DMS53 (cell line): ENCODE measurements around the gene CRHR1.

ENCODE experiments used
- DNase-seq: peaks from one replicate; lab custom pipeline; 2025; lab: John Stamatoyannopoulos, UW

Gene CRHR1

DNA sequence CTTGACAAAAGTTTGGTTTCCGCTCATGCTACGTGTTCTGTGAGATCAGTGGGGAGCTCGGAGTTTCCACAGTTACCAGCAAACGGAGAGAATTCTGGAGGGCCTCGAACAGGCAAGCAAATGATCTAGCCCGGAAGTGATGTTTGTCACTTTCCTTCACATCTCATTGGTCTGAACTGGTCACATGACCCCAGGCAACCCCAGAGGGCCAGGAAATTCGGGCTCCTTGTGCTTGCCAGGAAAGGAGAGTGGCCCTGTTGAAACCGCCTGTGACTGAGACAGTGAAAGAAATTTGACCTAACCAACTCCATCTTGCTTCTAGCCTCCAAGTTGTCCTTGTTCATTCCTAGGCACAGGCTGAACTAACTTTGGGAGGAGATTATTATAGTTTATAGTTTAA, 83.6 kb downstream of the CRHR1 start:
- DNase-seq = no peak

- DNase-seq = no peak
Measured at GRCh38 chr17:45868276-45868675, 84.2 kb downstream of the CRHR1 start.

DNA sequence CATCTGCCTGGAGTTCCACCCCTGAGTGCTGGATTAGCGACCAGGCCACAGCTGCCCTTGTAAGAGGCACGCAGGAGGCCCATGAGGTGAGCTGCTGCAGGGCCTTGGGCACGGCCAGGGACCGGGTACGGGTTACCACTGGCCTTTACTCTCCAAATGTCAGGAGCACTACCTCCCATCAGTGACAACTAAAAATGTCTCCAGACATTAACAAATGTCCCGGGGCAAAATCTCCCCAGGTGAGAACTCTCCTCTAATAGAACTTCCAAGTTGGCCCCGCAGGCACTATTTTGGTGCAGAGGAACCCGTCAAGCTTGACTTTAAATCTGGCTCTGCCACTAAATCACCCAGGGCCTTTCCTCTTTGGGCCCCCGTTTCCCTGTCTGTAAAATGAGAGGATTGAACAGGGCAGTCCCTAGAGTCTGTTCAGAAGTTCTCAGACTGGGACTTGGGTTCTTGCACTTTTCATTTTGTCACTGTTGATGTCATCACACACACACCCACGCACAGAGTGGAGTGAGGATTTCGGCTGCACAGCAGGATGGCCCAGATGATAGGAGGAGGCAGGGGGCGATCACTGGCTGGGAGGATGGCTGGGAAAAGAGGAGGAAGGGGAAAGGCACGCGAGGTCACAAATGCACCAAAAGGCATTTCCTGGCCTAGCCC, 85.7 kb downstream of the CRHR1 start:
- no peak for DNase-seq

DNA sequence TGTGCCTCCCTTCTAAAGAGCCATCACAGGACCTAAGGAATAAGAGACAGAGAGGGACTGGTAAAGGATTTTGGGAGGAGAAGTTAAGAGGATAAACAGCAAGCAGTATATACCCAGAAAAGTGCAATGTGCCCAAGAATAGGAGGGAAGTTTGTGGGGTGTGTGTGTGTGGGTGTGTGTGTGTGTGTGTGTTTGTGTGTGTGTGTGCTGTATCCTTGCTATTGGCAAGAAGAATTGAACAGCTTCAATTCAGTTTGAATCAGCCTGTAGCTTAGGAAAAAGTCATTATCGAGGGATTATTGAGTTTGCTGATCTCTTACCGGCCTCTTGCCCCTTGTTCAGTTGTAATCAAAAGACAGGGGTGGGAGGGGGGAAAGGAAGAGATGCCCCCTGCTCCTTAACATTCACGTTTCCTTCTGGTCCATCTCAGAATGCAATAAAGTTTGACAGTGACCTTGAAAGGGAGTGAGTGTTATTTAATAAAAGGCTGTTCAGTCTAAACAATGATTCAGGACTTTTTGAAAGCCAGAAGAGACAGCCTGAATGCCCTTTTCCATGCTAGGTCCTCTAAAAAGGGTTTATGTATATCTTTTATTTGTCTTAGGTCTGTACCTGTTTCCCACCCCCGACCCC, 86.3 kb downstream of the CRHR1 start:
- DNase-seq = no peak

DNA sequence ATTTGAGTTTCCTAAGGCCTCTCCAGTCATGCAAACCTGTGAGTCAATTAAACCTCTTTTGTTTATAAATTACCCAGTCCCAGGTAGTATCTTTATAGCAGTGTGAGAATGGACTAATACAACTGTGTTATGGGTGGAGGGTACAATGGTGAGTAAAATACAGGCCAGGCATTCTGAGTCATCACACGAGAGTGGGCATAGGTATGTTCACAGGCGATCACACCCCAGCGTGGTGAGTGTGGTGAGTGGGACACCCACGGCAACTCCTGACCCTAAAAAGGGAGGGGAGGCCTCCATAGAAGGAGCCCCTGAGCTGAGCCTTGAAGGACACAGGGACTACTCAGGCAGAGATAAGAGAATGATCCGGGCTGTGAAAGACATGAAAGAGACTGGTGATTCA, 87.6 kb downstream of the CRHR1 start:
- DNase-seq = no peak

- no peak for DNase-seq
Measured at GRCh38 chr17:45873728-45874127, 89.6 kb downstream of the CRHR1 start.

DNA sequence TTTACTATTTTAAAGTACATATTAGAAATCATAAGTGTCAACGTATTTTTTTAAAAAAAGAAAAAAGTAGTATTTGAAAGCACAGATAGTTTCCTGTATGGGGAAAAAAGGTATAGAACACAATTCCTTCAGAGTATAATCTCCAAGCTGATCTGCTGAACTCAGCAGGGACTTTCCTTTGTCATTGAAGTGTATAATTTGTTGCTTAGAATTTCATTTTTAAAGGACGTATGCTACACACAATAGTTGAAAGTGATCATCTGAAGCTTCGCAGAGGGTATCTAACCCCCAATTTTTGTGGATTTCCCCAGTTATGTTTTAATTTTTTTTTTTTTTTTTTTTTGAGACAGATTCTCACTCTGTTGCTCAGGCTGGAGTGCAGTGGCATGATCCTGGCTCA, 90.0 kb downstream of the CRHR1 start:
- DNase-seq = no peak

DNA sequence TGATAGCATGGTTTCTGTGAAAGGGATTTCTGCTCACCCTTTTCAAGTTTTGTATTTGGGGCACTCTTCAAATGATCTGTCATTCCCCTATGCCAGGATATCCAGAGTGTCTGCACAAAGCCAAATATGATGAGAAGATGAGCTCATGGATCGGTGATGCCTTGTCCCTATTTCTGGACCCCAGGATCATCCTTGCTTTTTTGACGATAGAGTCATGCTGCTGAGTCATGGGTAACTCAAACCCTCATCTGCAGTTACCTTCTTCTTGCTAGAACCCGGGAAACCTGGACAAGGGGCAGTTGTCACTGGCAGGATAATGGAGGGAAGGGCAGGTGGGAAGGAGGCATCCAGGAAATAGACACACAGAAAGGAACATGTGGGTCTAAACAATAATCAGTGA, 92.4 kb downstream of the CRHR1 start:
- DNase-seq = no peak

GRCh38 chr17:45877467-45877866, 93.3 kb downstream of the CRHR1 start:
- DNase-seq = no peak

- DNase-seq = no peak
Measured at GRCh38 chr17:45883063-45883462, 98.9 kb downstream of the CRHR1 start.
